ENCODE results near the gene SEPTIN2. TPM values are rescaled to one million over a fixed set of nuclear protein-coding genes. Genes with fewer than 3 reads are reported as not detected.
A peak's percentile ranks its signal among the peaks of the same experiment; 100 is the strongest.

The SEPTIN2 gene
- total RNA-seq, 1 donor from 2014 or later: 552 TPM

DNA sequence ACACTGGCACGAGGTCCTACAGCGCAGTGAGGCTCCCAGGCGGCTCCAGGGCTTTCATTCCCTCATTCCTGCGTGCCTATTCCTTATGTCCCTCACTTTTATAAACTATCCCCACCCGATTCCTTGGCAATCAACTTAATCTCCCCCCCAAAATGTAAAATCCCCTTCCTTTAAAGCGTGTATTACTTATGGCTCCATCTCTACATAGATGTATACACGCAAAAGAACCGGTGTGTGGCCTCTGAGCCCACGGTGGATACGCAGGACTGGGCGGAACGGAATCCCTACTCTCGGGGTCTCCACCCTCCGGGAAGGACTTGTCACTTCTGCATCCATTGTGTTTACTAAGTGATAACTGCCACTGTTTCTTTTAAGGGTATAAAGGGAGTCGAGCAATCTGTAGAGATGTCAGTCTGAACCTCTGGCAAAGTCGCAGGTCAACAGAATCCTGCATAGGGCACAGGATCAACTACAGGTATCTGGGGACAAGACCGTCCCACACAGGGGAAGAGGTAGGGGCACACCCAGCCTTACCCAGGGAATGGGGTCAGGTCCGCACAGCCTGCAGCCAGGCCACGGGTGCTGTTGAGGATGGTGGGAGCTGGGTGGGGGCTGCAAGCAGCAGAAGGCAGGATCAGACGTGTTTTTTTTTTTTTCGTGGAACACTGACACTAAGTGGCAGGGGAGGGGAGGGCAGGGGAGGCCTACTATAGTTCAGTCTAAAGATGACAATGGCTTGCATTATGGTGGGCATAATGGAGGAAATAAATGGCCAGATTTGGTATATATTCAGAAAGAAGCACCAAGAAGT lies 42.3 kb upstream of the SEPTIN2 start:
- TF ChIP-seq, protein P1, sequence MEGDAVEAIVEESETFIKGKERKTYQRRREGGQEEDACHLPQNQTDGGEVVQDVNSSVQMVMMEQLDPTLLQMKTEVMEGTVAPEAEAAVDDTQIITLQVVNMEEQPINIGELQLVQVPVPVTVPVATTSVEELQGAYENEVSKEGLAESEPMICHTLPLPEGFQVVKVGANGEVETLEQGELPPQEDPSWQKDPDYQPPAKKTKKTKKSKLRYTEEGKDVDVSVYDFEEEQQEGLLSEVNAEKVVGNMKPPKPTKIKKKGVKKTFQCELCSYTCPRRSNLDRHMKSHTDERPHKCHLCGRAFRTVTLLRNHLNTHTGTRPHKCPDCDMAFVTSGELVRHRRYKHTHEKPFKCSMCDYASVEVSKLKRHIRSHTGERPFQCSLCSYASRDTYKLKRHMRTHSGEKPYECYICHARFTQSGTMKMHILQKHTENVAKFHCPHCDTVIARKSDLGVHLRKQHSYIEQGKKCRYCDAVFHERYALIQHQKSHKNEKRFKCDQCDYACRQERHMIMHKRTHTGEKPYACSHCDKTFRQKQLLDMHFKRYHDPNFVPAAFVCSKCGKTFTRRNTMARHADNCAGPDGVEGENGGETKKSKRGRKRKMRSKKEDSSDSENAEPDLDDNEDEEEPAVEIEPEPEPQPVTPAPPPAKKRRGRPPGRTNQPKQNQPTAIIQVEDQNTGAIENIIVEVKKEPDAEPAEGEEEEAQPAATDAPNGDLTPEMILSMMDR (IDR thresholded peaks at IDR 0.05; ENCODE audit: insufficient read depth, low read depth, low read length): no peak
- no peak for TF ChIP-seq EZH2 (IDR thresholded peaks at IDR 0.05; ENCODE audit: insufficient read depth, low read length)
- peak overlapping the region; percentile 56 for H3K4me3 ChIP-seq (ENCODE audit: insufficient read depth, low read depth, low read length)
- peaks cover 82% of the 10 kb centered on the region for H4K20me1 ChIP-seq (ENCODE audit: insufficient read depth, low read length)
- Mint-ChIP-seq H3K27me3 (ENCODE audit: low read depth, unreplicated experiment) (no peaks in the 10 kb centered on the region), H3K4me1 (ENCODE audit: low read depth, unreplicated experiment) (peaks cover 33% of the 10 kb centered on the region), H3K27ac (ENCODE audit: unreplicated experiment) (peak overlapping the region; percentile 83), H3K36me3 (ENCODE audit: low read depth, unreplicated experiment) (peaks cover 20% of the 10 kb centered on the region), H3K4me3 (ENCODE audit: unreplicated experiment) (peak overlapping the region; percentile 80), H3K9me3 (ENCODE audit: unreplicated experiment) (peaks cover 3% of the 10 kb centered on the region)
- H3K27ac ChIP-seq (ENCODE audit: low read depth, low read length): peak overlapping the region; percentile 57
- DNase-seq (ENCODE audit: low read depth) (no peak), FAIRE-seq (no peak)
- H3K36me3 ChIP-seq (ENCODE audit: insufficient read depth, low read length): peaks cover 2% of the 10 kb centered on the region
- H3K27me3 ChIP-seq (ENCODE audit: insufficient read depth, low read length): no peaks in the 10 kb centered on the region
- peak overlapping the region; percentile 62 for H2AFZ ChIP-seq (ENCODE audit: low read depth, low read length)
- H3K4me1 ChIP-seq (ENCODE audit: insufficient read depth, low read length): peaks cover 33% of the 10 kb centered on the region
- peaks cover 96% of the 10 kb centered on the region for H3K79me2 ChIP-seq (ENCODE audit: insufficient read depth, low read length)
- peak overlapping the region; percentile 87 for H3K4me2 ChIP-seq (ENCODE audit: low read length)
- H3K9ac ChIP-seq (ENCODE audit: low read length): peak overlapping the region; percentile 80
- no peaks in the 10 kb centered on the region for H3K9me3 ChIP-seq (ENCODE audit: insufficient read depth, low read depth, low read length)

DNA sequence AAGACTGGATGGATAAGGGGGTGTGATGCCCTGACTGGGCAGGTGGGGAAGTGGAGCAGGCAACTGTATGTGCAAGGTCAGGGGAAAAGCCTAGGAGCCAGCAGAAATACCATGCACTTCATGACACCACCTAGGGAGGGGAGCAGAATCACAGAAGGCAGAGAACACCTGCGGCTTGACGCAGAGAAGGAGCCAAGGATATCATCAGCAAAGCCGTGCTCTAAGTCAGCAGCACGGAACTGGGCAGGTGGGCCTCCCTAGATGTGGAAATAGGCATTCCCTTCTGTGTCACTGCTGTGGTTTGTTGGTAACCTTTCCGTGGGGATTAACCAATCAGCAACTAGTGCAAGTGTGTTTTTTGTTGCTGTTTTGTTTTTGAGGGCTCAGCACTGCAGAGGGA lies 41.6 kb upstream of the SEPTIN2 start:
- H3K4me3 Mint-ChIP-seq (ENCODE audit: unreplicated experiment): peak overlapping the region; percentile 80
- H3K27me3 Mint-ChIP-seq (ENCODE audit: low read depth, unreplicated experiment): no peaks in the 10 kb centered on the region
- no peak overlapping the region for H2AFZ ChIP-seq (ENCODE audit: low read depth, low read length)
- peak overlapping the region; percentile 64 for H3K27ac Mint-ChIP-seq (ENCODE audit: unreplicated experiment)
- H3K9me3 Mint-ChIP-seq (ENCODE audit: unreplicated experiment): peaks cover 3% of the 10 kb centered on the region
- DNase-seq (ENCODE audit: low read depth): no peak
- TF ChIP-seq, protein P1 (IDR thresholded peaks at IDR 0.05; ENCODE audit: insufficient read depth, low read depth, low read length): no peak
- TF ChIP-seq EZH2 (IDR thresholded peaks at IDR 0.05; ENCODE audit: insufficient read depth, low read length): no peak
- no peak overlapping the region for H3K4me3 ChIP-seq (ENCODE audit: insufficient read depth, low read depth, low read length)
- no peak overlapping the region for H3K27ac ChIP-seq (ENCODE audit: low read depth, low read length)
- H3K9ac ChIP-seq (ENCODE audit: low read length): no peak overlapping the region
- H3K36me3 Mint-ChIP-seq (ENCODE audit: low read depth, unreplicated experiment): peaks cover 18% of the 10 kb centered on the region
- H3K9me3 ChIP-seq (ENCODE audit: insufficient read depth, low read depth, low read length): no peaks in the 10 kb centered on the region
- peaks cover 75% of the 10 kb centered on the region for H4K20me1 ChIP-seq (ENCODE audit: insufficient read depth, low read length)
- peaks cover 27% of the 10 kb centered on the region for H3K4me1 Mint-ChIP-seq (ENCODE audit: low read depth, unreplicated experiment)
- H3K27me3 ChIP-seq (ENCODE audit: insufficient read depth, low read length): no peaks in the 10 kb centered on the region
- H3K36me3 ChIP-seq (ENCODE audit: insufficient read depth, low read length): no peaks in the 10 kb centered on the region
- H3K4me2 ChIP-seq (ENCODE audit: low read length): no peak overlapping the region
- peaks cover 96% of the 10 kb centered on the region for H3K79me2 ChIP-seq (ENCODE audit: insufficient read depth, low read length)
- FAIRE-seq: no peak
- H3K4me1 ChIP-seq (ENCODE audit: insufficient read depth, low read length): peaks cover 27% of the 10 kb centered on the region

DNA sequence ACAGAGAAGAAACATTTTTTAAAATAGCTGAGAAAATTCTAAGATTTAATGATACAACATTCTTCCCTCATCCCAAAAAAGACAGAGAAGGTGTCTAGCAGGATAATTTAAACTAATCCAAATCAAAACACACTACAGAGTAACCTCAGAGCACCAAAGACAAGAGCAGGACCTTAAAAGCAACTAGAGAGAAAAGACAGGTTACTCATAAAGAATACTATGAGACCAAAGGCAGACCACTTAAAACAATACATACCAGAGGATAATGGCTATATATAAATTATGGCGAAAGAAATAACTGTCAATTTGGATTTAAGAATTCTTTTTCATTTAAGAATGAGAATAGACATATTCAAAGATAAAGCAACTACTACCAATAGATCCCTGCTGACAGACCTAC lies 40.2 kb upstream of the SEPTIN2 start:
- Mint-ChIP-seq H3K9me3 (ENCODE audit: unreplicated experiment) (peaks cover 3% of the 10 kb centered on the region), H3K4me3 (ENCODE audit: unreplicated experiment) (no peak overlapping the region)

More for the DNA sequence above, 40.2 kb upstream of the SEPTIN2 start:
- H3K27me3 Mint-ChIP-seq (ENCODE audit: low read depth, unreplicated experiment): no peaks in the 10 kb centered on the region
- Histone ChIP-seq H3K27ac (ENCODE audit: low read depth, low read length) (no peak overlapping the region), H3K9ac (ENCODE audit: low read length) (no peak overlapping the region), H3K36me3 (ENCODE audit: insufficient read depth, low read length) (no peaks in the 10 kb centered on the region), H3K4me1 (ENCODE audit: insufficient read depth, low read length) (peaks cover 14% of the 10 kb centered on the region), H2AFZ (ENCODE audit: low read depth, low read length) (no peak overlapping the region), H3K79me2 (ENCODE audit: insufficient read depth, low read length) (peaks cover 96% of the 10 kb centered on the region), H3K27me3 (ENCODE audit: insufficient read depth, low read length) (no peaks in the 10 kb centered on the region), H3K4me3 (ENCODE audit: insufficient read depth, low read depth, low read length) (no peak overlapping the region), H3K9me3 (ENCODE audit: insufficient read depth, low read depth, low read length) (no peaks in the 10 kb centered on the region), H4K20me1 (ENCODE audit: insufficient read depth, low read length) (peaks cover 73% of the 10 kb centered on the region), H3K4me2 (ENCODE audit: low read length) (no peak overlapping the region)
- no peak for TF ChIP-seq EZH2 (IDR thresholded peaks at IDR 0.05; ENCODE audit: insufficient read depth, low read length)
- TF ChIP-seq, protein P1 (IDR thresholded peaks at IDR 0.05; ENCODE audit: insufficient read depth, low read depth, low read length): no peak
- no peak for DNase-seq (ENCODE audit: low read depth)
- peaks cover 11% of the 10 kb centered on the region for H3K36me3 Mint-ChIP-seq (ENCODE audit: low read depth, unreplicated experiment)
- no peak for FAIRE-seq
- no peak overlapping the region for H3K27ac Mint-ChIP-seq (ENCODE audit: unreplicated experiment)
- H3K4me1 Mint-ChIP-seq (ENCODE audit: low read depth, unreplicated experiment): peaks cover 22% of the 10 kb centered on the region

Data from astrocyte (in vitro differentiated cells and primary cell).